ENCODE results near the gene FAM151B.

Gene FAM151B

GRCh38 chr5:80504833-80505232, 16.9 kb downstream of the FAM151B start:
- ATAC-seq: no peak
- TF ChIP-seq GLIS3 (CRISPR knock-in tag; IDR thresholded peaks at IDR 0.05) (no peak), BACH2 (CRISPR knock-in tag; IDR thresholded peaks at IDR 0.05; ENCODE audit: borderline replicate concordance) (no peak), ISL1 (CRISPR knock-in tag; IDR thresholded peaks at IDR 0.05) (no peak), TOX (CRISPR knock-in tag; IDR thresholded peaks at IDR 0.05; ENCODE audit: borderline replicate concordance) (no peak), ARNTL (CRISPR knock-in tag; IDR thresholded peaks at IDR 0.05; ENCODE audit: borderline replicate concordance, low read depth) (no peak), POU6F1 (CRISPR knock-in tag; IDR thresholded peaks at IDR 0.05; ENCODE audit: borderline replicate concordance, low read depth) (no peak), CSDC2 (CRISPR knock-in tag; IDR thresholded peaks at IDR 0.05) (no peak), ZNF8 (CRISPR knock-in tag; IDR thresholded peaks at IDR 0.05) (no peak), SNAI2 (CRISPR knock-in tag; IDR thresholded peaks at IDR 0.05) (no peak), CREB5 (CRISPR knock-in tag; IDR thresholded peaks at IDR 0.05; ENCODE audit: low read depth) (no peak), ESRRG (CRISPR knock-in tag; IDR thresholded peaks at IDR 0.05) (no peak)

- no peak for TF ChIP-seq CREB5 (CRISPR knock-in tag; IDR thresholded peaks at IDR 0.05; ENCODE audit: low read depth)
- no peak for TF ChIP-seq SNAI2 (CRISPR knock-in tag; IDR thresholded peaks at IDR 0.05)
- no peak for TF ChIP-seq POU6F1 (CRISPR knock-in tag; IDR thresholded peaks at IDR 0.05; ENCODE audit: borderline replicate concordance, low read depth)
- TF ChIP-seq OSR1 (CRISPR knock-in tag; IDR thresholded peaks at IDR 0.05): no peak
- TF ChIP-seq ESRRG (CRISPR knock-in tag; IDR thresholded peaks at IDR 0.05): no peak
- TF ChIP-seq RARB (CRISPR knock-in tag; IDR thresholded peaks at IDR 0.05): no peak
- TF ChIP-seq BACH2 (CRISPR knock-in tag; IDR thresholded peaks at IDR 0.05; ENCODE audit: borderline replicate concordance): no peak
- no peak for TF ChIP-seq GLIS3 (CRISPR knock-in tag; IDR thresholded peaks at IDR 0.05)
- no peak for TF ChIP-seq TCF4 (CRISPR knock-in tag; IDR thresholded peaks at IDR 0.05; ENCODE audit: borderline replicate concordance)
- ATAC-seq: no peak
Observed at GRCh38 chr5:80507663-80508062, 19.8 kb downstream of the FAM151B start.

- ATAC-seq: no peak
- no peak for TF ChIP-seq POU6F1 (CRISPR knock-in tag; IDR thresholded peaks at IDR 0.05; ENCODE audit: borderline replicate concordance, low read depth)
- TF ChIP-seq ARNTL (CRISPR knock-in tag; IDR thresholded peaks at IDR 0.05; ENCODE audit: borderline replicate concordance, low read depth): no peak
- TF ChIP-seq ZFP30 (CRISPR knock-in tag; IDR thresholded peaks at IDR 0.05): no peak
- TF ChIP-seq ZFP3 (CRISPR knock-in tag; IDR thresholded peaks at IDR 0.05): no peak
- no peak for TF ChIP-seq CREB5 (CRISPR knock-in tag; IDR thresholded peaks at IDR 0.05; ENCODE audit: low read depth)
Observed at GRCh38 chr5:80508844-80509243, 20.9 kb downstream of the FAM151B start.

- ATAC-seq: no peak
- no peak for TF ChIP-seq OSR1 (CRISPR knock-in tag; IDR thresholded peaks at IDR 0.05)
- no peak for TF ChIP-seq POU6F1 (CRISPR knock-in tag; IDR thresholded peaks at IDR 0.05; ENCODE audit: borderline replicate concordance, low read depth)
- no peak for TF ChIP-seq ESRRG (CRISPR knock-in tag; IDR thresholded peaks at IDR 0.05)
- TF ChIP-seq GLIS3 (CRISPR knock-in tag; IDR thresholded peaks at IDR 0.05): no peak
- TF ChIP-seq SNAI2 (CRISPR knock-in tag; IDR thresholded peaks at IDR 0.05): no peak
- TF ChIP-seq TCF4 (CRISPR knock-in tag; IDR thresholded peaks at IDR 0.05; ENCODE audit: borderline replicate concordance): no peak
- TF ChIP-seq ZFP3 (CRISPR knock-in tag; IDR thresholded peaks at IDR 0.05): no peak
- TF ChIP-seq ZC3H10 (CRISPR knock-in tag; IDR thresholded peaks at IDR 0.05): no peak
- no peak for TF ChIP-seq BACH2 (CRISPR knock-in tag; IDR thresholded peaks at IDR 0.05; ENCODE audit: borderline replicate concordance)
- TF ChIP-seq CSDC2 (CRISPR knock-in tag; IDR thresholded peaks at IDR 0.05): no peak
- no peak for TF ChIP-seq CREB5 (CRISPR knock-in tag; IDR thresholded peaks at IDR 0.05; ENCODE audit: low read depth)
- TF ChIP-seq ZNF8 (CRISPR knock-in tag; IDR thresholded peaks at IDR 0.05): no peak
- TF ChIP-seq ZNF70 (CRISPR knock-in tag; IDR thresholded peaks at IDR 0.05): no peak
- TF ChIP-seq ZNF565 (CRISPR knock-in tag; conservative IDR thresholded peaks at IDR 0.05; ENCODE audit: low read depth): no peak
- TF ChIP-seq ARNTL (CRISPR knock-in tag; IDR thresholded peaks at IDR 0.05; ENCODE audit: borderline replicate concordance, low read depth): no peak
- no peak for TF ChIP-seq ISL1 (CRISPR knock-in tag; IDR thresholded peaks at IDR 0.05)
Observed at GRCh38 chr5:80509362-80509761, 21.5 kb downstream of the FAM151B start.

Measured in SK-N-SH treated with all-trans-retinoic acid at 6 μM for 48 hours (cell line).